Globus pallidus (tissue), 1 donor: ENCODE measurements around the gene ALOXE3.

Experiments
- DNase-seq: peaks from one replicate; pipeline ENCODE4 v3.0.0-alpha.2; 2015; ENCODE audit warnings: low spot score

Gene ALOXE3

DNA sequence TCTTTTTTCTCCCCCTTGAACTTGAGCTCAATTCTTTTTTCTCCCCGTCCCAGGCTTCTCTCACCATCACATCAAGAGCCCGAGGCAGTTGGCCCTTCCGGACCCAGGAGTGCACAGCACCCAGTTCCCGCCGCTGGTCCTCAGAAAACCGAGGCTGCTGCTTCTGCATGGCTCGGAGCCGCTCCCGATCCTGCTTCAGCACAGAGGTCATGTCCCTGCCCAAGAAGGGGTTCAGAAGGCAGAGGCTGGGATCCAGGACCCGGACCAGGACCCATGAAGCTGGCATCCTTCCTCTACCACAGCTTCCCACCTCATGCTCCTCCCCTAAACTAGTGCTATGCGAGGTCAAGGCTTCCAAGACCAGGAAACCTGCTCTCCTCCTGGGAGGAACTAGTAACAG lies 23.4 kb upstream of the ALOXE3 start:
- DNase-seq = no peak

DNA sequence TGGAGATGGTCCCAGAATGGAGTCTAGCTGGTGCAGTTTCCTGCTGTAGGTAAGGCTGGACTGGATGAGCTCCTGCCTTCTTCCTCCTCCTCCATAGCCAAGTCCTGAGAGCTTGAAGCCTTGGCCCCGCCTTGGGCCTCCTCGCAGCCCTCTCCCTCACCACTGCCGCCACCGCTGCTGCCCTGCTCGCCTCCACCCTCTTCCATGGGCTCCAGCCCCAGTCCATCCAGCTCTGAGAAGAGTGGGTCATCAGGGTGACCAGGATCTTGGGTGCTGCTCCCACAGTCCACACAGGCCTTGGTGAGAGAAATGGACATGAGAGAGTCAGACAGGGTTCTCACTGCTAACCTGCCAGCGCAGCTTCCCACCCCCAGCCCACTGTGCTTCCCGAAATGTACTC lies 22.7 kb upstream of the ALOXE3 start:
- DNase-seq = no peak

DNA sequence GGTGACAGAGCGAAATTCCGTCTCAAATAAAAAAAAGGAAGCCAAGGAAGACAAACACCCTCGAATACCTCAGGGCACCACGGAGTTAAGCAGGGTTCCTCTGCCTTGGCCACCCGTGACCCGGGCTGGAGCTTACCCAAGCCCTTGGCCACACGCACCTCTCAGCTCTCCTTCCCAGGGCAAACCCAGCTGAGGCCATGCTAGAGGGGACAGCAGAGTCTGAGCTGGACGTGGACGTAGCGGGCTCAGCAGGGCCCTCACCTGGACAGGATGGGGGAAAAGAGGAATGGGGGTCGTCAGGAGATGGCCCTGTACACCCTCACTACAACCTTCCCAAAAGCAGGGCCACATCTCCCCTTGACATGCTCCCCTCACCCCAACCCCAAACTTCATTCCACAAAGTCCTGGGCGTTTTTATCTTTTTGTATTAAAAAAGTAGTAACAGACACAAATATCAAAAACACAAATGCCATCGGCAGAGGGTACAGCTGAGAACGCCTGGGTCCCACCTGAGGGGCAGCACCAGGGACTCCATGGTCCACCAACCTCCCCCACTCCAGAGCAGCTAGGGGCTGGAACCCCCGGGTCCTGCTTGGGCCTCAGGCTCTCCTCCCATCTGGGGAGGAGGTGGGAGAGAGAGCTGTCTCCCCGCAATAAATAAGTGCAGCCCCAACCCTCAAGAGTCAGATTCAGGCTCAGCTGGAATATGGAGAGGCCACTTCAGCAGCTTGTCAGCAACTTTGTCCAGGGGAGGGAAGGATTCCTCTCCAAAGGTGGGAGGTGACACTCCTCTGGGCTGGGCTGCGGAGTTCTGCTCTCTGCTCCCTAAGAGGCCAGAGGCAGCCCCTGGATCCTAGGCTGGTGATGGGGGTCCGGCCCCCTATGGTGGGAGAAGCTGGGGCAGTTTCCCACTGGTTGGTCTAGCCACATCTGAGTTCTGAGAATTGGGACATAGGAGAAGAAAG lies 22.0 kb upstream of the ALOXE3 start:
- no peak for DNase-seq

DNA sequence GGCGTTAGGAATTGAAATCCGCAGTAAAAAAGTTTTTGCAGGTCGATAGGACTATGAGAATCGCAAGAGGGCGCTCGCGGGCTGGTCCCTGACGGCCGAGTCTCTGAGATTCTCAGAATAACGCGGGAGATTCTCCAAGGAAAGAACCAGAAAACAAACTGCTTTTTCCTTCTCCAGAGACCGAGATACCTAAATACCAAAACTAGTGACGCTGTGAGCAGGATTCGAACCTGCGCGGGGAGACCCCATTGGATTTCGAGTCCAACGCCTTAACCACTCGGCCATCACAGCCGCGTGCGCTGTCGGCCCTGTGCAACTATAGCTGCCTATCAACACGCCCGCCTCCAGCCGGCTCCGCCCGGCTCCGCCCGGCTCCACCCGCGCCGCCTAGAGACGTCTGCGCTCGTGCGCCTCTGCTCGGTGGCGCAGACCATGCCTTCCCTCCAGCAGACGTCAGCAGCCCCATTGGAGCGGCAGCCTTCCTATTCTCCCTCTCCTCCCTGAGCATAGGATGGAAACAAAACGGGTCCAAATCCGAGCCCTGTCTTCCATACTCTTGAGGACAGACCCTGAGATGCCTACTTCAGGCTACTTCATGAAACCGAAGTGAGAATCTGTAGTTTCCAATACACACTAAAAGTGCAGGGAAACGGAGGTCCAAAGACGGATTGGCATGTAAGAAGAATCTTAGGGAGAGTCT lies 20.5 kb upstream of the ALOXE3 start:
- peak; percentile 90 for DNase-seq

DNA sequence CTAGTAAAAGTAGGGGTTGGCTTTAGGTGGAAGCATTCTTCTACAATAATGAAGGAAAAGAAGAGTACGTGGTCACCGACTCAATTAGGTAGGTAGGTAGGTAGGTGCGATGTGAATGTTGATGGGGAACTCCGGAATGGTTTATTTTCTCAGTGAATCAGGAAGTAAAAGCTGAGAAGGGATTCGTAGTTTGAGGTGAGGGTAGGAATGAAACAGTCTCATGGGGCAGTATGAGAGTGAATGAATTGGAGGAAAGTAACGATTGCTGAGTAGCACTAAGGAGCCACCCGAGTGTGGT lies 20.0 kb upstream of the ALOXE3 start:
- no peak for DNase-seq

DNA sequence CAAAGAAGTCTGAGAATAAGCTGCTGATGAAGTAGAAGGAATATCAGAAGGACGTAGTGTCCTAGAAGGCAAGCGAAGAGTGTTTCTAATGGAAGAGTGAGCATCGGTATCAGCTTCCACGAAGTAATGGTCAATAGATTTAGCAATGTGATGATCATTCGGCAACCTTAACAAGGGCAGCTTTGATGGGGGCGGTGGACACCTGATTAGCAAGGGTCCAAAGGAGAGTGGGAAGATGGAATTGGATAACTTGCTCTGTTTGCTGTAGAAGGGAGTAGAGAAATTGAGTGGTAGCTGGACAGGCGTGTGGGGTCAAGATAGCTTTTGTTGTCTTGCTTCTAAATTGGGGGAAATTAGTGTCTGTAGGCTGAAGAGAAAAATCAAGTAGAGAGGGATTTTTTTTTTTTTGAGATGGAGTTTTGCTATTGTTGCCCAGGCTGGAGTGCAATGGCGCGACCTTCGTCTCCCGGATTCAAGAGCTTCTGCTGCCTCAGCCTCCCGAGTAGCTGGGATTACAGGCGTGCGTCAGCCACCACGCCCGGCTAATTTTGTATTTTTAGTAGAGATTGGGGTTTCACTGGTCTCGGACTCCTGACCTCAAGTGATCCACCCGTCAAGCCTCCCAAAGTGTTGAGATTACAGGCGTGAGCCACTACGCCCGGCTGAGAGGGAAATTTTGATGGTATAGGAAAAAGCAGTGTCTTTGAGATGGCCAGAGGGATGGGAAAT lies 19.5 kb upstream of the ALOXE3 start:
- DNase-seq = no peak

DNA sequence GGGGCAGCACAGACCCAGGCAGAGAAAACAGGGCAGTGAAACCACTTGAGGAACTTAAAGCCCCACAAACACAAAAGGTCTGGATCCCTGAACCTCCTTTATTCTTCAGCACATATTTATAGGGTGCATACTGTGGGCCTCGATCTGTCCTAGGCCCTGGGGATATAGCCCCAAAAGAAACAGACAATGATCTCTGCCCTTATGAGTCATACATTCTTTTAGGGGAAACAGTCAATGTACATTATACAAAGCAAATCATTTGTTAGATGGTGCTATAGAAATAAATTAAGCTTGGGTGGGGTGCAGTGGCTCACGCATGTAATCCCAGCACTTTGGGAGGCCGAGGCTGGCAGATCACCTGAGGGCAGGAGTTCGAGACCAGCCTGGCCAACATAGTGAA lies 15.6 kb upstream of the ALOXE3 start:
- no peak for DNase-seq

DNA sequence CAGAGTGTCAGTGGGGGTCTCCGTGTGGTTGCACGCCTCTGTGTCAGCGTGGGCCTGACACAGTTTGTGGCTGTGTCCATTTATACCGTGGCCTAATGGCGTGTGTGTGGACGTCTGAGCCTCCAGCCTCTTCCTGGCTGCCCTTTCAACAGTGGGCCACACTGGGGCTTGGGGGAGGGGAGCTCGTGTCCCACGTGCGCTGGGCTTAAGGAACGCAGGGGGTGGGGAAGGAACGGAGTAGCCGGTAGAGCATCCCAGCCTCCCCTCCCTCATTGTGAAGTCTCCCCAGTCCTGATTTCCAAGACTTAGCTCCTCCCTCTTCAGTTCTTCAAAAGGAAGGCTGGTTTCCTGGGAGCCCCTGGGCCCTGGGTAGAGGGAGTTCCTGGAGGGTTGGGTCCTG lies 15.1 kb upstream of the ALOXE3 start:
- DNase-seq = no peak

DNA sequence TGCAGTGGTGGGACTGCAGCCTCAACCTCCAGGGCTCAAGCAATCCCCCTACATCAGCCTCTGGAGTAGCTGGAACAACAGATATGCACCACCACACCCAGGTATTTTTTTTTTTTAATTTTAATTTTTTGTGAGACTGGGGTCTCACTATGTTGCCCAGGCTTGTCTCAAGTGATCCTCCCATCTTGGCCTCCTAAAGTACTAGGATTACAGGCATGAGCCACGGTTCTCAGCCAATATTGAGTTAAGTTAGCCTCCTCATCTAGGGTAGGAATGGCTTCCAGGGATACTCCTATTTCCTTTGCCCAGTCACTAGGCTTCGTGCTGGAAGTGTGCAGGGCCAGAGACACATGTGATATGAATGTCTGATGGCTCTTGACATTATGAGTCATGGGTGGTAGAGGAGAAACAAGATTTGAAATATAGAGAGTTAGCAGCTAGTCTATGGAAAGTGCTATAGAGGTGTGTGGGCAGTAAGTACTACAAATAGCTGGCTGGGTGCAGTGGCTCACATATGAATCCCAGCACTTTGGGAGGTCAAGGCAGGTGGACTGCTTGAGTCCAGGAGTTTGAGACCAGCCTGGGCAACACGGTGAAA lies 13.6 kb upstream of the ALOXE3 start:
- no peak for DNase-seq

DNA sequence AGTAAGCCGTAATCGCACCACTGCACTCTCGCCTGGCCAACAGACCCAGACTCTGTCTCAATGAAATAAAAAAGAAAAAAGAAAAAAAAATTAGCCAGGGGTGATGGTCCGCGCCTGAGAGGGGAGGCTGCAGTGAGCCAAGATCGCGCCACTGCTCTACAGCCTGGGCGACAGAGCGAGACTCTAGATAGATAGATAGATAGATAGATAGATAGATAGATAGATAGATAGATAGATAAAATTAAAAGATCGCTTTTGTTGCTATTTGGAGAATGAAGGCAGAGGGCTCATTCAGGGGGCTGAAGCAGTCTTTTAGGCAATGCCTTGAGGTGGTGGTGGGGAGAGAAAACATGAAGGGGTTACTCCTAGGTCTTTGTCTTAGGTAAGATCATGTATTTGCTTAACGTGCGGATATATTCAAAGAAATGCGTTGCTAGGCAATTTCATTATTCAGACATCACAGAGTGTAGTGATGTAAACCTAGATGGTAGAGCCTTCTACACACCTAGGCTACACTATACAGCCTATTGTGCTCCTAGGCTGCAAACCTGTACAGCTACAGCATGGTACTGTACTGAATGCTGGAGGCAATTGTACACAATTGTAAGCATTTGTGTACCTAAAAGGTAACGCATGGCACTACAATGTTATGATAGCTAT lies 9.9 kb upstream of the ALOXE3 start:
- DNase-seq = no peak

DNA sequence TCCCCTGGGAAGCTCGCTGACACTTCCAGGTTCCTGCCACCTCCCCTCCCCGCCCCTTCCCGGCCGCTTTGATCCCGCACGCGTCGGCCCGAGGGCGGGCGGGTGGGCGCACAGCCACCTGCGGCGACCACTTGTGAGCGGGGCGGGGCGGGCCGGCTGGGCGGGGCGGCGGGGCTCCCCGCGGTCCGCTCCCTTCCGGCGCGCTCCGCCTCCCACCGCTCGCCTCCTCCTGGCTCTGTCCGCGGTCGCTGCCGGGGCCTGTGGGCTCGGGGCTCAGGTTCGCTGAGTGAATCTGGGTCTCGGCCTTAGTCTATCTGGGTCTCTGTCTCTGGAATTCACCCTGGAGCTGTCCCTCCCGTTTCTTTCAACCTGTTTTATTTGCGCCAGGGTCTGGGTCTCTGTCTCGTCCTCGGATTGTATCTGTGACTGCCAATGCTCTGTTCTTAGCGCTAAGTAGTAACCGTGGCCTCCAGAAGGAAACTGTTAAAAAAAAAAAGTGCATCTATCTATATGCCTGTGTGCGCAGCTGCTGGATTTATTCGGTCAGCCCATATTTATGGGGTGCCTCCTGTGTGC lies 8.3 kb upstream of the ALOXE3 start:
- no peak for DNase-seq

DNA sequence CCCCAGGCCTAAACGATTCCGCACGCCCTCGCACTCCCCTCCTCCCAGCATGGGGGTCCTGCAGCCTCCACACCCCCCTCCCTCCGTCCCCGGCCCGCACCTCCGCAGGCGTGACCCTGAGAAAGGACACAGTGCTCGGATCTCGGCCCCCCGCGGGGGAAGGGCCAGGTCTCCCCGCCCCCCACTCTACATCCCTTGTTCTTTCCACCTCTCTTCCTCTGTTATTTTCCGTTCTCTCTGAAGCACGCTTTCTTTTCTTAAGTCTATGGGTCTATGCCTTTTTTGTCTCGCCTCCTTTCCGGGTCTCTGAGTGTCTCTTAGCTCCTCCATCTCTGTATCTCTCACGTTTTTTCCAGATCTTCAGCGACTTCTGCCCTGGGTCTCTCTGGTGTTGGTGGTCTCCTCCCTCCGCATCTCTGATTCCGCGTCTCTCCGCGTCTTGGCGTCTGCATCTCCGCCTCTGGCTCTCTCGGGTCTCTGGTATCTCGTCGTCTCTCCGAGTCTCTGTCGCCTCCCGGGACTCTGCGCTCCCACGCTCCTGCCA lies 7.7 kb upstream of the ALOXE3 start:
- no peak for DNase-seq

DNA sequence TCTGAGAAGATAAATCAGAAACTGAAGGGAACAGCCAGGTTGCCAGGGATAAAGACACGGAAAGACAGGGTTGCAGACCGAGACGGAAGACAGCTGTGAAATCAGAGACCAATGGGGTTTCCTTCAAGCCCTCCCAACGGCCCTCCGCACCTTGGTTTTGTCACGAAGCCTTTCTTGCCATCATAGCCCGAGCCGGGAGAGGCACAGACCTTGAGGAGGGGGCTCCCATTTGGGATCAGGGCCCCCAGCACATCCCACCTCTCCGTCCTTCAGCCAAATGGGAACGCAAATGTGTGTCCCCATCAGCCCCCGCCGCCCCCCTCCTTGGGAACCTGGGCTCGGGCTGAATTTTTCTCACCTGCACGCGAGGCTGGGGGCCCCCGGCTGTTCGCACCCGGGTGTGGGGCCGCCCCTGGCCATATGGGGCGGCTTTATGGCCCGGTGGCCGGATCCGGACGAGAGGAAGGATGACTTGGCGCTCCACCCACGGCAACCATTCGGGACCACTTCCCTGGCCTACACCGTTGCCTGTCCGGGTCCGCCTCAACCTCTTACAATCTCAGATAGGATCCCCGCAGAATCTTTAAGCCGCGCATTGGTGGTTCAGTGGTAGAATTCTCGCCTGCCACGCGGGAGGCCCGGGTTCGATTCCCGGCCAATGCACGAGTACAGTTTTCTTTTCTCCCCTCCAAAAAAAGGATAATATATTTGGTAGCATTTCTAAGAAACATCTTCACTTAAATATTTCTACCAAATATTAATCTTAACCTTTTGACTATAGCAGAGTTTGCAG lies 7.0 kb upstream of the ALOXE3 start:
- peak; percentile 77 for DNase-seq

DNA sequence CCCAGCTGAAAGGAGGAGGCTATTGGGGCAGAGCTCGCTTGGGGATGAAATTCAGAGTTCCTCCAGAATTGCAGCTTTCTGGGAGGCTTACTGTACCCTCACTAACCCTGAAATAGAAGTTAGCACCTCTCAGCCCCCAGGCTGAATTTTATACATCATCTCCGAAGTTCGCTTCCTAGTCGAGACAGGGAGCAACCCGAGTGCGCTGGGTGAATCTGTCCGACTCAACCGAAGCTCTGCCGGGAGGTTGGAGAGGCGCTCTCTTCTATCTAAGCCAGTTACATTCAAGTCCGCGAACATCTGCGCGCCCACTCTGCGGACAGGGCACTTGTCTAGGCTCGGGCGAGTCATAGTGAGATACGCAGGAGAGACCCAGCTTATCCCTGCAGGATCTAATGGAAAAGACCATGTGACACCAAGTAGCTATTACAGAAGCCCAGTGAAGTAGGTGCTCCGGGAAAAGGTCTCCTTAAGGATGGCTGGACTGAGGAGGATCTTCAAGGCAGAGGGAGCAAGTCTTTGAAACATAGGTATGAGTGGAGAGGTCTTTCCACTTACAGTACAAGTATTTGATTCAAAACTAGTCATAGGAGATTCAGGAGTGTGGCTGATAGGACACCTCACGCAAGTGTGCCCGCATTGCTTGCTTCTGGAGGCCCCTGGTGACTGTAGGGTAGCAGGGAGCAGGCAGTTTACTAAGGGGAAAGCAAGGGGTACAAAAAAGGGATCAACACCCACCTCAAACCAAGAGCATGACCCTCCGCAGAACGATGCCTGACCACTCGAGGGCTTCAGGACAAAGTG lies 6.2 kb upstream of the ALOXE3 start:
- DNase-seq = no peak

DNA sequence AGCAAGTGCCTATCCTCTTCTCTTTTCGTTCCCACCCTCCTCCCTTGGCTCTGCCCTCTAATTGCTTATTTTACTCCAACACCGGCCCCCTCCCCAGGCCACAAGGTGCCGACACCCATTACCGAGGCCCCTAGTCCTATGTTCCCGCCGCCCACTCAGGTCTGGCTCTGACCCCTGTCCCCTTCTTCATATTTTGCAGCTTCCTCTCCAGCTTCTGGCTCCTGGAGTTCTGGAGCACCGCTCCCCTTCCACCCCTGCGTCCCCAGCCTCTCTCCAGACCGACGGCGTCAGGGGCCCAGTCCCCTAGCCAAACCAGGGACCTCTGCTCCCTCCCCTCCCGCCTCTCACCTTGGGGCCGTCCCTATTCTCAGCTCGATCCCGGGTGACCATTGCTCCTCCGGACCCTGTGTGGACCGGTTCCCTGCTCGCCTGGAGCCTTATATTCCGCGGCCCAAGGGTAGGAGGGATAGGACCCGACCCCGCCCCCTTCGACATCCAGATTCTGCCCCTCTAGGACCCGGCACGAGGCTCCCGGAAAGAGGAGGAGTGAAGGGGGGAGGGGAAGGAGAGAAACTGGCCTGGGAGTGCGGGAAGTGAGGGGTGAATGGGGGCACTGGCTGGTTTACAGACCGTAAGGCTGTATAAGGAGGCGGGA lies 5.5 kb upstream of the ALOXE3 start, which contains the start of gene HES7:
TSS of gene HES7 (minus strand) at position 412 of the 655 bp plus-strand sequence. CDS start at position 390, 22 bp downstream.
- no peak for DNase-seq

DNA sequence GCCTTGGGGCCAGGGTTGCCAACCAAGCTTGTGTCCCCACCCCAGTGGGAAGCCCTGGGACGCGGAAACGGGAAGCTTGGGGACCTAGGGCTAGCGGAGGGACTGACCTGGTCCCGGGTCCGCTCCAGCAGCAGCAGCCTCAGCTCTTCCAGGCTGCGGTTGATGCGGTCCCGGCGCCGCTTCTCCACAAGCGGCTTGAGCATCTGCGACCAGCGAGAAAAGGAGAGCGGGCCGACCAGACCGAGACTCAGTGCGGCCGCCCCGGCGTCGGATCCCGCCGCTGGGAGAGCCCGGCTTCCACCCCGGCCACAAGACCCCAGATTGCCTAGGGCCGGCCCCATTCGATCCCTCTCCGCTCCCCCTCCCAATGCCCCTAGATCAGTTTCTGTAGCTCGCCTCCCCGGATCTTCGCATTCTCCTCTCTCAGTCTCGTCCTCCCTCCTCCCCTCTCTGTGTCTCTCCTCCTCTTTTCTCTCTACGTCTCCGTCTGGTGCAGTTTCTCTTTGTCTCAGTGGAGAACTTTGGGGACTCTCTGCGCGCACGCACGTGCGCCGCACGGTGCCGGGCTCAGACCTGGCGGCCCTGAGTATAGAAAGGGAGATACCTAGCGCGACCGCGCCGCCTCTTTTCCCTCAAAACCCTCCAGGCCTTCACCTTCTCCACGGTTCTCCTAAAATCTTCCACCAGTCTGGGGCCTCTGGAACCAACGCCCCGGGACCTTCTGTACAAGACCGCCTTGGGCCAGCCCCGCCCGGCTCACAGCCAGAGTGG lies 4.8 kb upstream of the ALOXE3 start:
- no peak for DNase-seq

DNA sequence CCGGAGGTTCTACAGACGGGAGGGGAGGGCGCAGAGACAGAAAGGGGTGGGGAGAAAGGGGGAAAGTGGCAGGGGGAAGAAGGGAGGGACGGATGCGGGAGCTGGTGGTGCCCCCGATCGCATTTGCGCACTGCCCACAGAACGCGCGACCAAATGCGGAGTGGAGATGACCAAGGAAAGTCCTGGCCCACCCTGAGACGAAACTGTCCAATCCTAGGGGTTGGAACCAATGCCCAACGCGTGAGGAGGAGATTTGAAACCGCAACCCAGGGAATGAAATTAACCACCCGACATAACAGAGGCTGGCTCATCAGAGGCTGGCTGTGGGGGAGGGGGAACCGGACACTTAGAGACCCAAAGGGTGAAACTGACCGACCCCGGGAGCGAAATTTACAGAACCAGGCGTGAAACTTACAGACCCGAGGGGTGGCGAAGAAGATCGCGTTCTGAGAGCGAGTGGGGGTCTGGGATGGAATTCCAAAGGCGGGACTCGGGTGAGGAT lies 4.2 kb upstream of the ALOXE3 start:
- DNase-seq = no peak
